HG03442 (cell line): ENCODE results near the gene RFC1.

Source experiments
- ATAC-seq: cut with Tn5 transposase; IDR thresholded peaks from one replicate; pipeline ENCODE4 v1.9.1; 2021; ENCODE audit warnings: mild to moderate bottlenecking, moderate library complexity; ENCODE audit not compliant: unreplicated experiment

RFC1 gene

DNA sequence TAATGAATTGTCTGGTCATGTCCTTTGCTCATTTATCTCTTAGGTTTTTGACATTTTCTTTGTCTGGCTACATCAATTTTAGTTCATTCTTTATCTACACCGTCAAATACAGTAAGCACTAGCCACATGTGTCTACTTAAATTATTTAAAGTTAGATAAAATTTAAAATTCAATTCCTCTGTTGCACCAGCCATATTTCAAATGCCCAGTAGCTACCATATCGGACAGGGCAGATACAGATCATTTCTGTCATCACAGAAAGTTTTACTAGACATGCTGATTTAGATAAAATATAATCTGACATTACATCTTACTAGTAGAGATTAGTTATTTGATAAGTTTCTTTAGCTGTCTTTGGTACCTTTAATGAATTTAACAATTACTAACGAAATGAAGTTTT lies 122.7 kb downstream of the RFC1 start:
- no peak for ATAC-seq
